ENCODE results near the gene SLC10A3. TPM values are rescaled to one million over a fixed set of nuclear protein-coding genes. Genes with fewer than 3 reads are reported as not detected.

Gene SLC10A3
- total RNA-seq, 1 experiment from 2014 or later: 42.1 TPM

- H3K27ac ChIP-seq (ENCODE audit: low read length): peak overlapping the region; percentile 55
- H3K9me3 ChIP-seq (ENCODE audit: low read length): no peaks in the 10 kb centered on the region
- H3K9me2 ChIP-seq (replicated peaks; ENCODE audit: low read length): no peaks in the 10 kb centered on the region
- intact Hi-C loops (cut with micrococcal nuclease): no loop called here
- TF ChIP-seq EZH2 (IDR thresholded peaks at IDR 0.05; ENCODE audit: low read length, unreplicated experiment) (no peak), EZH2phosphoT487 (IDR thresholded peaks at IDR 0.05; ENCODE audit: borderline replicate concordance, low read length) (no peak), CTCF (conservative IDR thresholded peaks at IDR 0.05; ENCODE audit: low read depth, low read length) (no peak)
- ChIA-PET CTCF (no interaction called here), POLR2A (ENCODE audit: unreplicated experiment) (interaction anchor here (0.6 kb wide), 1 partner anchor 116 kb away, joined by 3 read pairs; no protein-coding TSS in a partner anchor)
- peak overlapping the region; percentile 92 for H3K4me3 ChIP-seq (ENCODE audit: low read length)
- peak overlapping the region; percentile 99 for H3K4me2 ChIP-seq (ENCODE audit: low read length)
- peak overlapping the region; percentile 95 for H3K9ac ChIP-seq (ENCODE audit: low read length)
- H2AFZ ChIP-seq (ENCODE audit: low read length): peak overlapping the region; percentile 79
- BruUV-seq (replicated peaks): TSS peak; percentile 64
- H3K36me3 ChIP-seq (ENCODE audit: low read depth, low read length): no peaks in the 10 kb centered on the region
- H4K20me1 ChIP-seq (ENCODE audit: low read length): no peaks in the 10 kb centered on the region
- H3F3A ChIP-seq (ENCODE audit: low read length, unreplicated experiment): no peaks in the 10 kb centered on the region
- ATAC-seq: peak; percentile 5; the same call in 1 of the 2 replicates
- H3K79me2 ChIP-seq (ENCODE audit: low read length): peaks cover 12% of the 10 kb centered on the region
- H3K27me3 ChIP-seq (ENCODE audit: low read length): no peaks in the 10 kb centered on the region
- peaks cover 8% of the 10 kb centered on the region for H3K4me1 ChIP-seq (ENCODE audit: insufficient read depth, low read length)
- DNase-seq: peak; percentile 18
Measured at GRCh38 chrX:154515090-154515965, 24.9 kb upstream of the SLC10A3 start.

- CTCF ChIA-PET: no interaction called here
- ATAC-seq: no peak
Measured at GRCh38 chrX:154513716-154514115, 23.3 kb upstream of the SLC10A3 start.

More at GRCh38 chrX:154513716-154514115, 23.3 kb upstream of the SLC10A3 start:
- H2AFZ ChIP-seq (ENCODE audit: low read length): no peak overlapping the region
- no peaks in the 10 kb centered on the region for H3K27me3 ChIP-seq (ENCODE audit: low read length)
- no peaks in the 10 kb centered on the region for H3F3A ChIP-seq (ENCODE audit: low read length, unreplicated experiment)
- peaks cover 8% of the 10 kb centered on the region for H3K4me1 ChIP-seq (ENCODE audit: insufficient read depth, low read length)
- no peak overlapping the region for H3K27ac ChIP-seq (ENCODE audit: low read length)
- intact Hi-C loops (cut with micrococcal nuclease): no loop called here
- H3K4me3 ChIP-seq (ENCODE audit: low read length): no peak overlapping the region
- no peaks in the 10 kb centered on the region for H3K9me2 ChIP-seq (replicated peaks; ENCODE audit: low read length)
- no peaks in the 10 kb centered on the region for H3K9me3 ChIP-seq (ENCODE audit: low read length)
- no peak overlapping the region for H3K4me2 ChIP-seq (ENCODE audit: low read length)
- DNase-seq: no peak
- POLR2A ChIA-PET (ENCODE audit: unreplicated experiment): no interaction called here
- H3K9ac ChIP-seq (ENCODE audit: low read length): no peak overlapping the region
- no peak for TF ChIP-seq EZH2phosphoT487 (IDR thresholded peaks at IDR 0.05; ENCODE audit: borderline replicate concordance, low read length)
- no peak for TF ChIP-seq CTCF (conservative IDR thresholded peaks at IDR 0.05; ENCODE audit: low read depth, low read length)
- TF ChIP-seq EZH2 (IDR thresholded peaks at IDR 0.05; ENCODE audit: low read length, unreplicated experiment): no peak
- no peaks in the 10 kb centered on the region for H4K20me1 ChIP-seq (ENCODE audit: low read length)
- H3K36me3 ChIP-seq (ENCODE audit: low read depth, low read length): 0 out of 2 replicates have a peak, but pooled peaks cover 3% of the 10 kb centered on the region
- BruUV-seq (replicated peaks): no TSS peak
- peaks cover 12% of the 10 kb centered on the region for H3K79me2 ChIP-seq (ENCODE audit: low read length)

All from PC-3 (cell line).